Measurements from ENCODE around the gene PLCH1.

Gene PLCH1

GRCh38 chr3:155535098-155535497 is 209.8 kb downstream of the PLCH1 start:
- no peak for DNase-seq (ENCODE audit: low read depth in 2 of 2)

GRCh38 chr3:155528579-155528978 is 216.3 kb downstream of the PLCH1 start:
- no peak for DNase-seq (ENCODE audit: low read depth in 2 of 2)

GRCh38 chr3:155525324-155525833 is 219.5 kb downstream of the PLCH1 start:
- no peak for DNase-seq (ENCODE audit: low read depth in 2 of 2)

GRCh38 chr3:155520463-155520862 is 224.4 kb downstream of the PLCH1 start:
- no peak for DNase-seq (ENCODE audit: low read depth in 2 of 2)

- no peak for DNase-seq (ENCODE audit: low read depth in 2 of 2)
Observed at GRCh38 chr3:155519078-155519477, 225.8 kb downstream of the PLCH1 start.

- no peak for DNase-seq (ENCODE audit: low read depth in 2 of 2)
Observed at GRCh38 chr3:155517903-155518302, 227.0 kb downstream of the PLCH1 start.

- DNase-seq (ENCODE audit: low read depth in 2 of 2): no peak
Observed at GRCh38 chr3:155516439-155516838, 228.4 kb downstream of the PLCH1 start.

- no peak for DNase-seq (ENCODE audit: low read depth in 2 of 2)
Observed at GRCh38 chr3:155512867-155513261, 232.0 kb downstream of the PLCH1 start.

- no peak for DNase-seq (ENCODE audit: low read depth in 2 of 2)
Observed at GRCh38 chr3:155512175-155512866, 232.6 kb downstream of the PLCH1 start.

GRCh38 chr3:155504682-155505081 is 240.2 kb downstream of the PLCH1 start:
- DNase-seq (ENCODE audit: low read depth in 2 of 2): no peak

GRCh38 chr3:155502630-155503029 is 242.2 kb downstream of the PLCH1 start:
- DNase-seq (ENCODE audit: low read depth in 2 of 2): no peak

- DNase-seq (ENCODE audit: low read depth in 2 of 2): no peak
Observed at GRCh38 chr3:155500194-155500818, 244.6 kb downstream of the PLCH1 start.

- DNase-seq (ENCODE audit: low read depth in 2 of 2): no peak
Observed at GRCh38 chr3:155497930-155498647, 246.8 kb downstream of the PLCH1 start.

- DNase-seq (ENCODE audit: low read depth in 2 of 2): no peak
Observed at GRCh38 chr3:155496206-155496605, 248.7 kb downstream of the PLCH1 start.

GRCh38 chr3:155495387-155495786 is 249.5 kb downstream of the PLCH1 start:
- DNase-seq (ENCODE audit: low read depth in 2 of 2): no peak

- DNase-seq (ENCODE audit: low read depth in 2 of 2): no peak
Observed at GRCh38 chr3:155494332-155494731, 250.5 kb downstream of the PLCH1 start.

- DNase-seq (ENCODE audit: low read depth in 2 of 2): no peak
Observed at GRCh38 chr3:155492841-155493240, 252.0 kb downstream of the PLCH1 start.

- DNase-seq (ENCODE audit: low read depth in 2 of 2): no peak
Observed at GRCh38 chr3:155491696-155492095, 253.2 kb downstream of the PLCH1 start.

GRCh38 chr3:155488671-155489070 is 256.2 kb downstream of the PLCH1 start:
- DNase-seq (ENCODE audit: low read depth in 2 of 2): no peak

- no peak for DNase-seq (ENCODE audit: low read depth in 2 of 2)
Observed at GRCh38 chr3:155485897-155486296, 259.0 kb downstream of the PLCH1 start.

GRCh38 chr3:155481591-155481990 is 263.3 kb downstream of the PLCH1 start:
- no peak for DNase-seq (ENCODE audit: low read depth in 2 of 2)

GRCh38 chr3:155481089-155481488 is 263.8 kb downstream of the PLCH1 start:
- DNase-seq (ENCODE audit: low read depth in 2 of 2): no peak

GRCh38 chr3:155465664-155466063 is 279.2 kb downstream of the PLCH1 start:
- DNase-seq (ENCODE audit: low read depth in 2 of 2): no peak
